H4 (cell line): ENCODE data around the gene SLC44A1. TPM values are rescaled to one million over a fixed set of nuclear protein-coding genes. Genes with fewer than 3 reads are reported as not detected.

Experiments used
- DNase-seq: peaks from one replicate; pipeline ENCODE4 v3.0.0-alpha.2; 2015; ENCODE audit warnings: low spot score
- total RNA-seq: library from RNA; depleted of rRNA; stranded (reverse); fragments of >200 nt; shearing (Covaris generic); gene quantifications from 2 replicates; pipeline ENCODE4 v1.2.3, GENCODE V29; 2014

SLC44A1 gene
- total RNA-seq, 1 experiment from 2014 or later = 31.9 TPM

DNA sequence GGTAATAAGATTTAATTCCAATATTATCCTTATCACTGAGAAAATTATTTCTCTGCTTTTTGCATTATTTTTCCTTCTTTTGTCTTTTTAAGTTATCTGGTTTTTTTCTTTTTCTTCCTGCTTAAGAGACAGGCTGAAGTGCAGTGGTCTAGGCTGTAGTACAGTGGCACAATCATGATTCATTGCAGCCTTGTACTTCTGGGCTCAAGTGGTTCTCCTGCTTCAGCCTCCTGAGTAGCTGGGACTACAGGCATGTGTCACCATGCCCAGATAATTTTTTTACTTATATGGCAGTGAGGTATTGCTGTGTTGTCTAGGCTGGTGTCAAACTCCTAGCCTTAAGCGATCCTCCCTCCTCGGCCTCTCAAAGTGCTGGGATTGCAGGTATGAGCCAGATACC, 93.9 kb downstream of the SLC44A1 start:
- no peak for DNase-seq

DNA sequence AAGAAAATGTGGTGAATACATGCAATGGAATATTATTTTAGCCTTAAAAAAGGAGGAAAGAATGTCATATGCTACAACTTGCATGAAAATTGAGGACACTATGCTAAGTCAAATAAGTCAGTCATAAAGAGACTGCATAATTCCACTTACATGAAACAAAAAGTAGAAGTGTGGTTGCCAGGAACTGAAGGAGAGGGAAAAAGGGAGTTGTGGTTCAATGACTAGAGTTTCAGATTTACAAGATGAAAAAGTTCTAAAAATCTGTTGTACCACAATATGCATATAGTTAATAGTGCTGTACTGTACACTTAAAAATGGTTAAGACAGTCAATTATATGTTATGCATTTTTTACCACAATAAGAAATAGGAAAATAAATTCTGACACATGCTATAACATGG, 95.4 kb downstream of the SLC44A1 start:
- no peak for DNase-seq

DNA sequence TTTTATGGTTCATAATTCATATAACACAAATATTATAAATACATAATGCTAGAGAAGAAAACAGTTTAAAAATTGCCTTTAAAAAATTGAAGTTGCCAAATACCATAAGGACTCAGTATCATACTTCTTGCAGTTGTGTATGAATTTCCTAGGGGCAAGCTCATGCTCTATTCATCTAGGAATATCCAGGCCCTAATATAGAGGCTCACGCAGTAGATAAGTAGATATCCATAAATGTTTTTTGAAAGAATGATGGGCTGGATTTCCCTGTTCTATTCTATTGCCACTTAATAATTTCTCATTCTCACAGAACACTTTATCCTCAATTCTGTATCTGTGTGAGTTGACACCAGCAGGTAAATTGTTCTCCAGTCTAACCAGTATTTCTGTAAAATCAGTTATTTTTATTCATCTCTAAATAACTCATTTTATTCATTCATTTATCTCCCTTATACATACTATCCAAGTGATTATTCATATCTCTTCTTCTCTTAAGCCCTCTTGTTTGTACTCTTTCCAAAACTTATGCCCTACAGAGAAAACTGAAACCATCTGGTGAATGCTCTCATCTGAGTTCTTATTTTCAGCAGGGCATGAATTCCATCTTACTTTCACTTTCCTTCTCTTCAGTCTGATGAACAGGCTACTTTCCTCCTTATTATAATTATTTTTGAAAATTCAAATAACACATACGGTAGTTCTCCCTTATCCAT, 97.1 kb downstream of the SLC44A1 start:
- no peak for DNase-seq

DNA sequence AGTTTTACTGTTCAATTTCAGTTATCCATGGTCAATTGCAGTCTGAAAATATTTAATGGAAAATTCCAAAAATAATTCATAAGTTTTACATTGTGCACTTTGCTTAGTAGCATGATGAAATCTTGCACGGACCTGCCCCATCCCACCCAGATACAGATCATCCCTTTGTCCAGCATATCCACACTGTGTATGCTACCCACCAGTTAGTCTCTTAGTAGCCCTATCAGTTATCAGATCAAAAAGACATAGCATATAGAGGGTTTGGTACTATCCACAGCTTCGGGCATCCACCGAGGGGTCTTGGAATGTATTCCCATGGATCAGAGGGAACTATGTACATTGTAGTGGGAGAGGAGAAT, 97.7 kb downstream of the SLC44A1 start:
- DNase-seq = no peak

DNA sequence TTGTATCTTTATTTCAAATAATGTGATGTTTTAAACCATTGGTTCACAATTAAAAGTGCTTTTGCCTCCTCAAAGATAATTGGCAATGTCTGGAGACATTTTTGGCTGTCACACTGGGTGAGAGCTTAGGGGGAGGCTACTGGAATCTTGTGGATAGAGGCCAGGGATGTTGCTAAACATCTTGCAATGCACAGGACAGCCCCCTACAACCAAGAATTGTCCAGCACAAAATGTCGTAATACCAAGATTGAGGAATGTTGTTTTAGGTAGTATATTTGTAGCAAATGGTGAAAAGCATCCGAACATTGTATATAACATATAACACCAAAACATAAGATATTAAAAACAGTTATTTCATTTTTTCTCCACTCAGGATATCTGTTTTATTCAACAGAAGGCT, 99.8 kb downstream of the SLC44A1 start:
- DNase-seq = no peak

DNA sequence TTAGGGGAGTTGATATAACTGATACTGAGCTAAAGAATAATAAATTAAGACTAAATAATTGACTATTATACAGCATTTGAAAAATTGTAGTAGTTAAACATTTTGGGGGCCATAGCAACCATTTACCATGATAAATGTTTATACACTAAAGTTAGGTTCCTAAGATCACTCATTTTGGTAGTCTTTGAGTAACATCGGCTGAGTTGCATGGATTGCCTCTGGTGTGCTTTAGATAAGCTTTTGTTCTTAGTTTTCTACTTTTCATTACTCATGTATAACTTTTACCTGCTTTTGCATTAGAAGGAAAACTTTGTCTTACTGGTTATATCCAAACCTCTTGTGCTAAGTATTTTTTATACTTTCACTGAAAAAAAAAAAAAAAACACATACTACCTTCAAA, 101.2 kb downstream of the SLC44A1 start:
- DNase-seq = no peak

DNA sequence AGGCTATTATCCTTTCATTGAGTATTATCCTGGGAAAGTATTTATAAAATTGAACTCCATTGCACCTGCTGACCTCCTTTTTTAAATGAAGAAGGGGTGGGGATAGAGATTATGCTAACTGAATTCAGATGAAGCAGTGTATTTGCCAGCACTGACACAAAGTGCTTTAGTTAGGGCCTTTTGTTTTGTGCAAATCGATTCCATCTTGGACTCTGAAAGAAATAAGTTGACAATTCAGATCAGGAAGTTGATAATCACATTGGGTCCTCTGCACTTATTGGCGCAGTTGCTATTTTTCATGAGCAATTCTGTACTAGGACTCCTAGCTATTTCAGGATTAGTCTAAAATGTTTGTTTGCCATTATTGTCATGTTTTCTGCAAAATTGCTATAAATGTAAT, 101.8 kb downstream of the SLC44A1 start:
- DNase-seq = no peak

DNA sequence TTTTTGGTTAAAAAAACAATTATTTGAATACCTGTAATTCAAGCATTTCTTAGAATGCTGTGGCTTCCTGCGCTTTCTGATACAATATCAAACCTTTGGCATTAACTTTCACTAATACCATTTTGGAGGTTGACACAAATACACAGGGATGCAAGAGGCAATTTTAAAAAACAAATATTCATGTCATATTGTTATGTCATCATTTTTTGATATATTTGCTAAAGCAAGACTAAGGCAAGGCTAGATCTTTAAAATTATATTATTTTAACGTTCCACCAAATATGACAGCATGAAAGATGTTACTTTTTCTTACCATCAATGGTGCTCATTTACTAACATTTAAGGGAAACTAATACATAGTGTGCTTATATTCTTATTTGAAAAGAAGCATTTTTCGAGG, 110.0 kb downstream of the SLC44A1 start:
- DNase-seq = no peak

DNA sequence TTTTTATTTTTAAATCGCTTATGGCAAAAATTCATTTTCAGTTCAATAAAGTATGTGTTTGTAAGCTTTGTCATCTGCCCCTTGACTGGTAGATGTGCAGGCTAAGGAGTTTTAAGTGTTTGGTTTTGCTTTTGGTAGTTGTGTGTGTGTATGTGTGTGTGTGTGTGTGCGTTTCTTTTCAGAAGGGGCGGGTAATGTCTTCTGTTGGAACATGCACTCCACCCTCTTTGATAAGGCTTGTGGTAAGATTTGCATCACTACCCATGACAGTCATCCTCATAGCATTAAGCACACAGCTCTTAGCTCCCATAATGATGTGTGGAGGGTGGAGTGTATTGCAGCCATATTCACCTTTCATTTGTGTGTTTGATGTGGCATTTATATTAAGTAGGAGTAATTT, 111.3 kb downstream of the SLC44A1 start:
- peak; percentile 9 for DNase-seq

DNA sequence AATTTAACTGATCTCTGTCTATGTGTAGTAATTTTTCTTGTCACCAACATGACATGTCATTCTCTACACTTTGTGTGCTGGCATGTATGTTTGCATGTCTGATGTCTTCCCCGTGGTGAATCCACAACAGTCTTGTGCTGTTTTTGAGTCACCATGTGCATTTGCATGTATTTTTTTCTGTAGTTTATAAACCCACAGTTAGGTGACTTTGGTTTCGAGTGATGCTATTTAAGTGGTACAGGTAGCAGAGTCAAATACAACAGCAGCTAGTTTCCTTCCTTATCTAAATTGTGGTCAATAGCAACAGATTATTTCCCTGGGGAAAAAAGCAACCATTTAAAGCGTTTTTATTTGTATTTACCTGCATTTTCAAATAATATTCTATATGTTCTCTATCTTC, 113.5 kb downstream of the SLC44A1 start:
- no peak for DNase-seq

DNA sequence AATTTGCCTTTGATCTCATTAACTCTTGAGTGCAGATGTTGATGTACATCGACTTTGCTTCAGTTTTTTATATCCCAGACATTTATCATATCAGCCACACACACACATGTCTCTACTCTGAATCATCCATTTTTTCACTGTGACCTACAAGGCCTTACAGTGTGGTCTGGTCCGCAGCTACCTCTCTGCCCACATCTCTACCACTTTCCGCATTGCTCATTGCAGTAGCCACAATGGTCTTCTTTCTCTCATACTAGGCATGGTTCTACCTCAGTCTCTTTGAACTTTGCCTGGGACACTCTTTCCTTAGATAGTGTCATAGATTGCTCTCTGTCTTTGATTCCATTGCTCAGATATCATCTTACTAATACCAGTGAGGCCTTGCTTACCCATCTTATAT, 115.4 kb downstream of the SLC44A1 start:
- DNase-seq = no peak

DNA sequence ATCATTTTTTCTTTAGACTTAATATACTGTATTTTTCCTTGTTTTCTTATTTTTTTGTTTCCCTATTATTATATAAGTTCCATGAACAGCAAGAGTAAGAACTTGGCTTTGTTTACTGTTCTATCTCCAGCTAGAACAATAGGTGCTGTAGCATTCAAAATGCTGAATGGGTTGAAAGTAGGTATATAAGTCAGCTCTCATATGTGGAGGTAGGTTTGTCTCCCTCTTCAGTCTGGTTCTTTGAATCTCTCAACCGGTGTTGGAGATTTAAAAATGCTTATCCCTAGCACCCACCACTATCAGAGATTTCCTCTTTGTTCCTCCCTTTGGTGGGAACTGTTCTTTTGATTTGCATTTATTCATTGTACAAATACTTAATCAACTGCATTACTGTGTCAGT, 115.9 kb downstream of the SLC44A1 start:
- no peak for DNase-seq

DNA sequence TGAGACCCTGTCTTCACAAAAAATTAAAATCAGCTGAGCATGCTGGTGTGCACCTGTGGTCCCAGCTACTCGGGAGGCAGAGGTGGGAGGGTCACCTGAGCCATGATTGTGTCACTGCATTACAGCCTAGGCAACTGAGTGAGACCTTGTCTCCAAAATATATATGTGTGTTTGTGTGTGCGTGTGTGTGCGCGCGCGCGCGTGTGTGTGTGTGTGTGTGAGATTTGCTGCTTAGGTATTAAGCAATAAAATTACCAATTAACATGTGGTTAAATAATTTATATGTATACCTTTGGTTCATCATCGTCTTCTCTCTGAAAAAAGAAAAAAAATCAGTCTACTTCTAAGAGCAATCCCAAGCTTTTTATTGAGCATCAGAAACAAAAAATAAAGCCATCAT, 117.4 kb downstream of the SLC44A1 start:
- DNase-seq = no peak

DNA sequence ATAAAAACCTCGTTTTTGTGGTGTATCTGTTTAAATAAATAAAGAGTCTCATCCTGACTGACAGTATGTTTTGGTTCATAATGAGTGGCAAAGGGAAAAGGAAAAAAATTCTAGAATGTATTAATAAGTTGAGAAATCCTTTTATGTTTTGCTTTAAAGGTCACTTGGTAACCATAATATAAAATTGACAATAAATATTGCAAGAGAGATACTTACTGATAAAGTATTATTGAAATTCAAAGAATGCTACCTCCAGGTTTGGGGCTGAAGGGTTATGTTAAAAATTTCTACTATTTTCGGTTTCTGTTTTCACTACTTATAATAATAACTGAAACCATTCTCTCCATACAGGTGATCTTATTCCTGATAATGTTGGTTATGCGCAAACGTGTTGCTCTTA, 118.0 kb downstream of the SLC44A1 start:
- no peak for DNase-seq

DNA sequence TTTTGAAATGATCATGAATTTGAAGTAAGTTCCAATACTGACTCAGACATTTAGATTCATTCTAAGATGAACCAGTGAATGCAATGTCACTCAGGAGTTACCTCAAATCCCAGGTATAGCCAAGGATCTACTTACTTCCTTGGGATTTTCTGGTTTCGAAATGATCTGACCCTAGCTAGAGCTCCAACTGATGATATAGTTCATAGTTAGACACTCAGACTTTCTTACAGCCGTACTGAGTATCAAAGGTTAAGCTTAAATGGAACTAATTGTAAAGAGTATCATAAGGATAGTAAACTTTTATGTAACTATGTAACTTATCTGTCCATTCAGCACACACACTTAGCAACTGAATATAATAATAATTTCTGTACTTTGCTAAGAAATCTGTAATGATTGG, 119.4 kb downstream of the SLC44A1 start:
- DNase-seq = no peak

DNA sequence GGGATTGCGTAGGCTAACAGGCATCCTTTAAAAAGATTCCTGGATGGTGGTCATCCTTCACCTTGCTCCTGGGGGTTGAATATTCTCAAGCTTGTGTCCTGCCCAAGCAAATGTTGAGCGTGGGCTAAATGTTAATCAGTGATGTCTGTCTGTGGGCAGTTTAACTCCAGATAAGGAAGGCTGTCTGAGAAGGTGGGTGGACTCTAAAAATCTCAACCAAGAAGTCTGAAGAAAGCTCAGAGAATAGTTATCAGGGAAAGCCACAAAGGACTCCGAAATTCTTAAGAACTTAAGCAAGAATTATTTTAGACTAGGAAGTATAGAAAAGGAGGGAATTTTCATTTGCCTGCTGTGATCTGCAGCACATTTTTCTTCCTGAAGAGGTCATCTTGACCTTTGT, 125.5 kb downstream of the SLC44A1 start:
- DNase-seq = no peak

DNA sequence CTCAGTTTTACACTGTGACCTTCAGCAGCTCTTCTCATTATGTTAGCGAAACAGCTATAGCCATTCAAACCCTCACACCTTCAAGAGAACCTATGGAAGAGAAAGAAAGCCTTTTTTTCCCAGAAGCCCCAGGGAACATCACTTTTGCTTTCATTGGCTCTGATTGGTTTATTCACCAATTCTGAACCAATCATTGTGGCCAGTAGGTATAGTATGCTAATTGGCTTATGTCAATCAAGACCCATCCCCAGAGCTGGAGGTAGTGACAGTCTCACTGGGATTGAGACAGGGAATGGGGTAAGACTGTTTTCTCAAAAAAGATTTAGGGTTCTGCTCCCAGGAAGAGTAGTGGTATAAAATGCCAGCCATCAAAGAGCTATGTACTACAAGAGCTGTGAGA, 129.3 kb downstream of the SLC44A1 start:
- DNase-seq = no peak

DNA sequence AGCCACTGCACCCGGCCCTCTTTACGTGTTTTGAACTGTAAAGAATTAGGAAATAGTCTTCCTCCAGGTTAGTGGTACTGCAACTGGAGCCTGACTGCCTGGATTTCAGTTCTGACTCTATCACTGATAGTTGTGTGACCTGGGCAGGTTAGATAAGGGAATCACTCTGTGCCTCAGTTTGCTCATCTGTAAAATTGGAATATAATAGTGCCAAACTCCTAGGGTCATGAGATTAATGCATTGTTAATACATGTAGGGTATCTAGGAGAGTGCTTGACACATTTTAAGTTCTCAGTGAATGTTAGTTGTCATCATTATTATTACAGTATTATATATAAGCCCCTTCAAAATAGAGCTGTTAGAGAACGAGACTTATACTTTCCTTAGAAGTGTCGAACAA, 130.9 kb downstream of the SLC44A1 start:
- no peak for DNase-seq

DNA sequence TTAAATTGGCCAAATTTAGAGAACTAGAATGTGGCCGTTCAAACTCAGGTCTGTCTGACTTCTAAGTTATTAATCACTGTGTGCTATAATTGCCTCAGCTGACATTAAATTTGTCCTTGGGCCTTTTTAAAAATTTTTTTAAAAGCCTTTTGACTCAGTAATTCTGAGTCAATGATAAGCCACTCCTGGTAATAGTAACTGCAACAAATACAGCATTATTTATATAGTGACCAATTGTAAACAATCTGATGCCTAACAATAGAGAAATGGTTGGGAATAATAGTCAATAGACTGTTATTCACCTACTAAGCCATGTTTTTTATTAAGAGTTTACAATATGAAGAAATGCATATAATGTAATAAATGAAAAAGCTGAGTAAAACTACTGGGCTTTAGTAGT, 132.4 kb downstream of the SLC44A1 start:
- DNase-seq = no peak

DNA sequence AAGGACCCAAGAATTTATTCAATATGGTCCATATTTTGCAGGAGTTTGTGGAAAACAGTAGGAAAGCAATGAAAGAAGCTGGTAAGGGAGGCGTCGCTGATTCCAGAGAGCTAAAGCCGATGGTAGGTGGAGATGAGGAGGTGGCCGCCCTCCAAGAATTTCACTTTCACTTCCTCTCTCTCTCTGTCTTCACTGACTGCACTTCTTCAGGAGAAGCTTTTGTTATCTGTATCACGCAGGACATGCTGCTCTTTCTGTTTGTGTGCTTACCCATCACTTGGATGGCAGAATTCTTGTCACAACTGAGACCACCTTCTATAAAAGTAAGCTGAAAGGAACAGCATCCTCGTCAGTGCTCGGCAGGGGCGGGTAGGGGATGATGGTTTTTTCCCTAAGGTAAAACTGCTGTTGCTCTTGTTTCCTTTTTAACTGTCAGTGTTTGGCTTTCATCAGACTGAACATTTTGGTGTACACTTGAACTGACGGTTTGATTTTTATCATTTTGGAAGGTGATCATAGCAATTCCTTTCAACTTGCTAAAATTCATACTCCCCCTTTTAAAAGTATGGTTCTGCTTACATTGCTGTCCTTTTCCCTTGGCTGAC, 141.0 kb downstream of the SLC44A1 start:
- DNase-seq = peak; percentile 15

DNA sequence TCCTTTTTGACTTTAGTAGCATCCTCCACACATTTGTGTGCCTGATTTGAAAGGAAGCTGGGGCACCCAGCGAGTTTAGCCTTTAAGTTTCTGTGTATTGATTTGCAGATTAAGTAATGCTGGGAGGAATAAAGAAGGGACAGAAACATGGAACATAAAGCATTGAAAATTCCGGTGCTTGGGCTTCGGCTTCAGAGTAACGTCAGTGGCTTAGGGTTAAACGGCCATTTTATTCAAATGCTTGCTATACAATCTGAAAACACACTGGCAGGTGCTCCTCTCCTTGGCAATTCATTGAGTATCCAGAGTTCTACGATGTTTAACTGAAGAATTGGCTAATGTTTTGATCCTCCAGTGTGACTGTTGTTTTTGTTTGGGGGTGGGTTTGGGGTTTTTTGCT, 145.3 kb downstream of the SLC44A1 start:
- DNase-seq = no peak

DNA sequence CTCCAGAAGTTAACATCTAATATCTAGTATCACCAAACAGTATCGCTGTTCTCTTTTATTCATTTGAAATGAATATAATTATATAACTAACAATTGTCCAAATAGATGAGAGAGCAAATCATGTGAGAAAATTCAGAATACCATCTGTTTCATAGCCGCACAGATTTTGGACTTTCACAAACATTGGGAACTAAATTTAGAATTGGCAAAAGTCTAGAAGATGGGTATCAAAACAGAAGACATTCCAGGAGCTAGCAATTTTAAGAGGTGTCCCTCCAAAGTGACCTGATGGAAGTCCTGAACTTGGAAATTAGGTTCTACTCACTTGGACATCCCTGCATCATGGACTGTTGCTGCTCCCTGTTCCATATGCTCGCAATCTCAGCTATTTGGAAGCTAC, 146.4 kb downstream of the SLC44A1 start:
- DNase-seq = no peak

DNA sequence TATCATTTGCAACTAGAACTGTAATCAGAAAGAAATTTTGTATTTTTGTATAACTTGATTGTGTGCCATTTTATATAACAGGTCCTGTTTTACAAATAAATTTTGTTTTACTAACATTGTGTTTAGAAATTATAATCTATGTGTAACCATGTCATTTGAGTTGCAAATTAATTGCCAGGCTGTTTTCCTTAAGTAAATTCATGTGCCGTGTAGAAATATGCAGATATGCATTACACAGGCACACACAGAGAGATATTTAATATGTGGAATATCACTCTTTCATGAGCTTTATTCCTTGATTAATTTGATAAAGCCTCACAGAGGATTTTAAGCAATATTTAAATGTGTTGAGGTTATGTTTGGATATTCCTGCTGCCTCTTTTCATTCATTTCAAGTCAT, 146.8 kb downstream of the SLC44A1 start:
- DNase-seq = no peak

DNA sequence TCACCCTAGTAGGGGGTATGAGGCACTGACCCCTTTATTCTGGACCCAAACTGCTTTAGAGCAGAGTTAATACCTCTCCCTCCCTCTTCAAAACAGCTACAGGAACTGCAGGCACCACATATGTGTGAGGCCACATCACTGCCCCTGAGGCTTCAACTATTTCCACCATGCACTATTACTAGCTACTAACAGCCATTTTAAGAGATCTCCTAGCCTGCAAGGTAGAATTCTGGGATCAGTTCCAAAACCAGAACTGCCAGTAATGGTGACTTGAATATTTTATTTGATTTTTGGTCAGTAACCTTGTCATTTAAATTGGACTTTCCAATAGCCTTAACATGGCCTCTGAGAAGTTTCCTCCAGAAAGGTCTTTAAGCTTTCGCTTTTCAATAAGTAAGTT, 148.1 kb downstream of the SLC44A1 start:
- DNase-seq = no peak
